Motor neuron (in vitro differentiated cells): ENCODE results near the gene TMEM185B. TPM values are rescaled to one million over a fixed set of nuclear protein-coding genes. Genes with fewer than 3 reads are reported as not detected.

ENCODE experiments used
- ATAC-seq, 8 experiments: fragments of 200-7000 bp; cut with Tn5 transposase; replicated peaks in 6 of 8; 2 replicates each; pipeline ENCODE4 v1.8.0; 2021; ENCODE audit warnings: mild to moderate bottlenecking in 8 of 8, moderate library complexity in 8 of 8
- H3K27ac ChIP-seq, 2 donors: fragments of 250-450 bp; sonication (Bioruptor Pico); 2 replicates each; pipeline ENCODE4 v1.9.0; 2021; ENCODE audit warnings: antibody characterized with exemption in 2 of 2, mild to moderate bottlenecking in 2 of 2, moderate library complexity in 1 of 2
- H3K4me1 ChIP-seq, 2 donors: fragments of 250-450 bp; sonication (Bioruptor Pico); replicated peaks in 1 of 2; 2 replicates each; pipeline ENCODE4 v1.6.1; 2021; ENCODE audit warnings: antibody characterized with exemption in 2 of 2, mild to moderate bottlenecking in 2 of 2, moderate library complexity in 1 of 2
- H3K4me3 ChIP-seq, 5 donors: fragments of 250-450 bp; sonication (Bioruptor Pico); 2 replicates each; pipeline ENCODE4 v1.9.0; 2021; ENCODE audit warnings: antibody characterized with exemption in 5 of 5, mild to moderate bottlenecking in 5 of 5, moderate library complexity in 4 of 5
- WGBS, 10 experiments: fragments of 450-650 bp; shearing (Covaris generic); methylation state at CpG; one replicate each; pipeline ENCODE4 v1.0.0; 2022; 5-methylcytosine and 5-hydroxymethylcytosine counted together
- in situ Hi-C, 9 experiments: fragments of 400-800 bp; cut with MboI; loops; one replicate each; pipeline ENCODE4 v1.15.0; 2021; ENCODE audit warnings: low sequenced_read_pairs in 9 of 9, low pct_unique_long_range_greater_than_20kb in 2 of 9; ENCODE audit not compliant: unreplicated experiment in 9 of 9
- total RNA-seq, 8 experiments: library from RNA; unstranded; fragments of 300-600 nt; gene quantifications; 2 replicates each; pipeline versions ENCODE4 v1.2.3 to v1.2.4, GENCODE V29; 2022

The TMEM185B gene
- total RNA-seq, 8 experiments from 2014 or later, result 7.4 to 24.6 (median 11.2) TPM

GRCh38 chr2:120257522-120257921 is 34.3 kb upstream of the TMEM185B start:
- in situ Hi-C loops, result no loop called here

GRCh38 chr2:120256651-120257000 is 33.4 kb upstream of the TMEM185B start:
- Histone ChIP-seq H3K27ac (no peak overlapping the region), H3K4me3 (no peak overlapping the region), H3K4me1 (peaks cover 9 to 14% of the 10 kb centered on the region in 2 donors)
- in situ Hi-C loops, result no loop called here
- no peak for ATAC-seq
- 80 to 100% (median 100%) methylated on average over 1 of the region's 1 CpG; no CpG with 5 or more reads in 5 of the 10 experiments for WGBS, 10 experiments

More at GRCh38 chr2:120257522-120257921, 34.3 kb upstream of the TMEM185B start:
- peaks cover 6 to 14% of the 10 kb centered on the region in 2 donors for H3K4me1 ChIP-seq
- ATAC-seq, result no peak
- 18 to 100% (median 69%) methylated on average over 1 of the region's 1 CpG; no CpG with 5 or more reads in 2 of the 10 experiments for WGBS, 10 experiments
- no peak overlapping the region for H3K27ac ChIP-seq
- no peak overlapping the region for H3K4me3 ChIP-seq

GRCh38 chr2:120255986-120256650 is 32.9 kb upstream of the TMEM185B start:
- in situ Hi-C loops, result no loop called here
- no peak for ATAC-seq
- whole genome bisulfite sequencing, 10 experiments, result 61 to 100% (median 82%) methylated on average over 1 to 7 of the region's 9 CpGs; no CpG with 5 or more reads in 1 of the 10 experiments
- H3K27ac ChIP-seq, result no peak overlapping the region
- H3K4me3 ChIP-seq, result no peak overlapping the region
- H3K4me1 ChIP-seq, result peaks cover 11 to 14% of the 10 kb centered on the region in 2 donors

- in situ Hi-C loops, result no loop called here
- WGBS, 10 experiments, result 44 to 100% (median 89%) methylated on average over 2 to 6 of the region's 6 CpGs; no CpG with 5 or more reads in 2 of the 10 experiments
Measured at GRCh38 chr2:120255071-120255470, 31.9 kb upstream of the TMEM185B start.

GRCh38 chr2:120254178-120254577 is 31.0 kb upstream of the TMEM185B start:
- in situ Hi-C loops, result no loop called here
- ATAC-seq, result no peak

More at GRCh38 chr2:120255071-120255470, 31.9 kb upstream of the TMEM185B start:
- ATAC-seq, result no peak
- Histone ChIP-seq H3K27ac (no peak overlapping the region), H3K4me3 (no peak overlapping the region), H3K4me1 (peaks cover 11 to 14% of the 10 kb centered on the region in 2 donors)

GRCh38 chr2:120253021-120253882 is 30.1 kb upstream of the TMEM185B start:
- H3K27ac ChIP-seq, result peak overlapping the region; percentile 74 to 84
- peak; percentile 67 to 75 (median 72) for ATAC-seq
- peaks cover 11 to 14% of the 10 kb centered on the region in 2 donors for H3K4me1 ChIP-seq
- 0 to 1% (median 0%) methylated on average over 1 to 24 of the region's 60 CpGs; no CpG with 5 or more reads in 4 of the 10 experiments for WGBS, 10 experiments
- in situ Hi-C loops, result no loop called here
- H3K4me3 ChIP-seq, result peak overlapping the region; percentile 53 to 97 (median 63)

More at GRCh38 chr2:120254178-120254577, 31.0 kb upstream of the TMEM185B start:
- H3K27ac ChIP-seq, result no peak overlapping the region
- 35 to 70% (median 56%) methylated on average over 2 to 7 of the region's 8 CpGs; no CpG with 5 or more reads in 1 of the 10 experiments for WGBS, 10 experiments
- peaks cover 11 to 14% of the 10 kb centered on the region in 2 donors for H3K4me1 ChIP-seq
- peak overlapping the region; percentile 53 to 97 (median 63) for H3K4me3 ChIP-seq

- in situ Hi-C loops, result no loop called here
- Histone ChIP-seq H3K27ac (peak within 1 kb of the TSS; percentile 74 to 84), H3K4me1 (peaks cover 15 to 16% of the 10 kb centered on the region in 2 donors), H3K4me3 (peak within 1 kb of the TSS; percentile 53 to 97 (median 63))
- WGBS, 10 experiments, result 0 to 4% (median 1%) methylated on average over 1 to 13 of the region's 71 CpGs; no CpG with 5 or more reads in 6 of the 10 experiments
- peak; percentile 75 to 89 (median 86) for ATAC-seq
Measured at GRCh38 chr2:120252225-120253020, 29.2 kb upstream of the TMEM185B start, which contains the start of gene RALB. TSS of gene RALB (plus strand) at chr2:120252852. CDS start at chr2:120278665, 25,813 bp downstream.

GRCh38 chr2:120251880-120252224 is 28.7 kb upstream of the TMEM185B start:
- no peak for ATAC-seq
- Histone ChIP-seq H3K27ac (peak overlapping the region; percentile 64 to 70), H3K4me1 (peaks cover 19 to 21% of the 10 kb centered on the region in 2 donors), H3K4me3 (peak overlapping the region; percentile 53 to 97 (median 63))
- in situ Hi-C loops, result no loop called here
- 7 to 49% (median 21%) methylated on average over 3 to 6 of the region's 6 CpGs; no CpG with 5 or more reads in 6 of the 10 experiments for WGBS, 10 experiments

GRCh38 chr2:120251078-120251477 is 27.9 kb upstream of the TMEM185B start:
- no peak overlapping the region for H3K4me3 ChIP-seq
- in situ Hi-C loops, result no loop called here
- peaks cover 27 to 29% of the 10 kb centered on the region in 2 donors for H3K4me1 ChIP-seq
- H3K27ac ChIP-seq, result no peak overlapping the region
- no peak for ATAC-seq
- WGBS, 10 experiments, result 86 to 88% (median 86%) methylated on average over 1 to 3 of the region's 3 CpGs; no CpG with 5 or more reads in 6 of the 10 experiments

- WGBS, 10 experiments, result 20 to 100% (median 80%) methylated on average over 1 of the region's 4 CpGs; no CpG with 5 or more reads in 7 of the 10 experiments
- in situ Hi-C loops, result no loop called here
- Histone ChIP-seq H3K4me1 (peaks cover 31 to 33% of the 10 kb centered on the region in 2 donors), H3K4me3 (no peak overlapping the region), H3K27ac (no peak overlapping the region)
- ATAC-seq, result no peak
Measured at GRCh38 chr2:120250640-120251039, 27.4 kb upstream of the TMEM185B start.

GRCh38 chr2:120247851-120248250 is 24.7 kb upstream of the TMEM185B start:
- Histone ChIP-seq H3K4me1 (peaks cover 38 to 47% of the 10 kb centered on the region in 2 donors), H3K4me3 (no peak overlapping the region), H3K27ac (no peak overlapping the region)
- ATAC-seq, result no peak
- 0 to 100% (median 95%) methylated on average over 1 to 5 of the region's 6 CpGs; no CpG with 5 or more reads in 5 of the 10 experiments for WGBS, 10 experiments
- in situ Hi-C loops, result no loop called here

- in situ Hi-C loops, result no loop called here
- Histone ChIP-seq H3K4me3 (no peak overlapping the region), H3K27ac (peak overlapping the region; percentile 49 to 64), H3K4me1 (peaks cover 38 to 45% of the 10 kb centered on the region in 2 donors)
- ATAC-seq, result peak in 6 of 8 experiments; percentile 15 to 72 (median 62)
- 40 to 81% (median 50%) methylated on average over 1 to 12 of the region's 20 CpGs; no CpG with 5 or more reads in 3 of the 10 experiments for WGBS, 10 experiments
Measured at GRCh38 chr2:120246546-120247300, 23.5 kb upstream of the TMEM185B start.
